NK-92 treated with Interleukin-12 subunit alpha and Interleukin-12 subunit beta, amount 100 ng/mL, for 24 hours (cell line): ENCODE results near the gene SIN3B.

Experiments used
- DNase-seq: peaks from one replicate; lab custom pipeline; 2025; lab: John Stamatoyannopoulos, UW

The SIN3B gene

DNA sequence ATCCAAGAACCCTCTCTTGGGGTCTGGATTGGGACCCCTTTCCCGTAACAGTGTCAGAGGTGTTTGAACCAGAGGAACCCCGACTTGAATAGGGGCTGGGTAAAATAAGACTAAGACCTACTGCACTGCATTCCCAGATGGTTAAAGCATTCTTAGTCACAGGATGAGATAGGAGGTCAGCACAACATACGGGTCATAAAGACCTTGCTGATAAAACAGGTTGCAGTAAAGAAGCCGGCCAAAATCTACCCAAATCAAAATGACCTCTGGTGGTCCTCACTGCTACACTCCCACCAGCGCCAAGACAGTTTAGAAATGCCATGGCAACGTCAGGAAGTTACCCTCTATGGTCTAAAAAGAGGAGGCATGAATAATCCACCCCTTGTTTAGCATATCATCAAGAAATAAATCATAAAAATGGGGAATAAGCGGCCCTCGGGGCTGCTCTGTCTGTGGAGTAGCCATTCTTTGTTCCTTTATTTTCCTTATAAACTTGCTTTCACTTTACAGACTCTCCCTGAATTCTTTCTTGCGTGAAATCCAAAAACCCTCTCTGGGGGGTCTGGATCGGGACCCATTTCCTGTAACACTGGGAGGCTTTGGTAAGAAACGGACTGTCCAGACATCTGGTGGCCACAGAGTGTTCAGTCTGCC lies 4.4 kb upstream of the SIN3B start:
- DNase-seq: no peak

DNA sequence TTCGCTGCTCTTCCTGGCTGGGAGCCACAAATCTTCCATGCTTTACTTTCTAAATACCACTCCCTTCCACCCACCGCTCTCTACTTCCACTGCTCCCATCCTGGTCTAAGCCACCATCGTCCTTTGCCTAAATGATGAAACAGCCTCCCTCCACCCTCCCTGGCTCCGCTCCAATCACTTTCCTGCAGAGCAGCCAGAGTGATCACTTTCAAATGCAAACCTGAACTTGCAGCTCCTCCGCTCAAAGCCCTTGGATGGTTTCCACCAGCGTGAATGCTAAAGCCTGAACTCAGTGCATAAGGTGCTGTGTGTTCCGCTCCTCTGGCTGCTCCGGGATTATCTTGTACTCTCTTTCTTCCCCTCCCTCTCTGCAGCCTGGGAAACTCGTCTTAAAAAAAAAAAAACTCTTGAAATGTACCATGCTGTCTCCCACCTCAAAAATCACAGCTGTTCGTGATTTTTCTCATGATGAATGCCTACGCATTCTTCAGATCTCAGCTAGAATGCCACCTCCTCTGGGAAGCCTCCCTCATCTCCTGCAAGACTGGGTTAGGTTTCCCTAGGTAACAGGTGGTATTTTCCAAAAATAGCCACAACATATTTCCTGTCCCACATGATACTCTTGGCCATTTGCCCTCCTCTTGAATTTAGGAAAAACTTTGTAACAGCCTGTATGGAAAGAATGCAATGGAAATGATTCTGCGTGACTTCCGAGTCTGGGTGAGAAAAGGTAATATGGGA lies 3.7 kb upstream of the SIN3B start:
- DNase-seq: no peak

DNA sequence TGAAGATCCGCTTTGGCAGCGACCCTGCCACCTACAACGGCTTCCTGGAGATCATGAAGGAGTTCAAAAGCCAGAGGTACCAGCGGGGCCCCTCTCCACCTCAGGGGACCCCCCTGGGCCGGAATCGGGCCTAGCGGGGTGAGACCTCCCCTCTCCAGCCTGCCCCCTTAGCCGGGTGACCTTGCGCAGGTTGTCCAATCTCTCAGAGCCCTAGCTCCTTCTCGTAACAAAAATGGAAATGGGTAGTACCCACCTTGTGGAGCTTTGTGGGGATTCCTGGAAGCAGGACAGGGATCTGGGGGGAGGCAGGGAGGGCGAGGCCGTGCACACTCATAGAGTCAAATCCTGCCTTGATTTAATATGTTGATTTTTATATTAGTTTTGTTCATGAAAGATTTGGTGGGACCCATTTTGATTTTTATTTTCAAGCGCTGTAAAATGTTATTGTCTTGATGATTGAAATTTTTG lies 658 bp downstream of the SIN3B start:
- no peak for DNase-seq

DNA sequence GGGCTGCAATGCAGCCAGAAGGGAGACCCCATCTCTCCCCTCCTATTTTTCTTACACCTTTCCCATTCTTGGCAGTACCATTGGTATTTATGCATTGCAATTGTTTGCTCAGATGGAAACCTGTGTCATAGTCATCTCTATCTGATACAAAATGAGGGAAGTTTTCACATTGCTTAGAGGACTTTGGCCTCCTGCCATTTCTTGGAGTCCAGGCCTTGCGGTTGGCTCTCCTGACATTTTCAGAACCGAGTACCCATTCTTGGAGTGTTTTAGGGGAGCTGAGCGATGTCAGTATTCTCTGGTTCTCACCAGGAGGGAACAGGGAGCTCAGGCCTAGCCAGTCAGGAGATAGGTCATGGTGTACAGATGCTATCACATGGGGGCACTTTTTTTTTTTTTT lies 1.5 kb downstream of the SIN3B start:
- DNase-seq: no peak

DNA sequence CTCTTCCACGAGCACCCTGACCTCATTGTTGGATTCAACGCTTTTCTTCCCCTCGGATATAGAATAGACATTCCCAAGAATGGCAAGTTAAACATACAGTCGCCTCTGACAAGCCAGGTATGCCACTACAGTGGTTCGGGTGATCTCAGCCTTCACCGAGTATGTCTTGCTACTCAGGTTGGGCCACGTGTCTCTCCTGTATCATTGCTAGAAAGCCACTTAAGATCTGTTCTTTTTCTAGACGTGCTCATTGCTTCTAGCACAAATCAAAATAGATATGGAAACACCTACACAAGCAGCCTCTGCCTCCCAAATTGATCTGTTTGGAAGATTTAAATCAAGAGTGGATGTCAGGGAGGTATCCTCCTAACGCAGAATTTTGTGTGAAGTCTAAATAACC lies 2.3 kb downstream of the SIN3B start:
- no peak for DNase-seq

DNA sequence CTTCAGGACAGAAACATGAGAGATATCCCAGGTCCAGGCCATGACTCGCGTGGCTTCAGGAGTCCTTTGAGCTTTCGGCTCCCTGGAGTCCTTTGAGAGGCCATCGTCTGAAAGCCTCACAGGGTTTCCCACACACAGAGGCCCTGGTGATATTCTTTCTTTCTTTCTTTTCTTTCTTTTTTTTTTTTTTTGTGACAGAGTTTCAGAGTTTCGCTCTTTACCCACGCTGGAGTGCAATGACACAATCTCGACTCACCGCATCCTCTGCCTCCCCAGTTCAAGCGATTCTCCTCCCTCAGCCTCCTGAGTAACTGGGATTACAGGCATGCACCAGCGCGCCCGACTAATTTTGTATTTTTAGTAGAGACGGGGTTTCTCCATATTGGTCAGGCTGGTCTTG lies 5.5 kb downstream of the SIN3B start:
- DNase-seq: no peak

DNA sequence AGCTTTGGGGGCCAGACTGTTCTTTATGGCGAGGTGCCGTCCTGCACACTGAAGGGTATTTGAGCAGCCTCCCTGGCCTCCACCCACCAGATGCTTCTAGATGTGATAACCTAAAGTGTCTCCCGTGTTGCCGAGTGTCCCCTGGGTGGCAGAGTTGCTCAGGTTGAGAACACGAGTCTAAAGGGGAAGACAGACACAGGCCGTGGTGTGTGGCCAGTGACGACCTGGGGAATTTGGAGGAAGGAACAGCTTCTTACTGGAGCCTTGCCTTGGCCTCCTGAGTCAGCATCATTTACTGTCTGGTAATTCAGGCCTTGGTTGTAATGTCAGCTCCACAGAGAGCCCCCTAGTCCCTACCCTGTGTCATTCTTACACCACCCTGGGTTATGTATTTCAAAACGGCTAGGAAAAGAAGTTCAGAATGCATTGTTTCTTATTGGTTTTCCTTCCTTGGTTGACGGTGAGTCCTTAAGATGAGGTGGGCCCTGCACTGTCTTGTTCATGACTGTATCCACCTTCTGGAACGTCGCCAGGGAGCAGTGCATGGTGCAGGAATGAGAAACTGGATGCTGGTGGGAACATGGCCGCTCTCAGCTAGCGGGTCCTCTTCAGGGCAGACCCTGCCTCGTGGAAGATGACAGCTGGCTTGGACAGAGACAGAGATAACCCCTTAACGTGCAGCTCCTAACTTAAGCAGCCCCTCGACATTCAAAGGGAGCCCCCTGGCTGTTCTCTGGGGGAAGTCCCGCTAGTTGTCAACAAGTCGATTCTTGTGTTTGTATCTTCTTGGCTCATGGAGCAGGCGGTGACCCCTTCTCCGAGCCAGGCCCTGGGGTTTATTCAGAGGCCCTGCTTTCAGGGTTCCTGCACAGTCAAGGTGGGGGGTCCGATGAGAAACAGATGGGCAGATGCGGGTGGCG lies 7.2 kb downstream of the SIN3B start:
- no peak for DNase-seq

DNA sequence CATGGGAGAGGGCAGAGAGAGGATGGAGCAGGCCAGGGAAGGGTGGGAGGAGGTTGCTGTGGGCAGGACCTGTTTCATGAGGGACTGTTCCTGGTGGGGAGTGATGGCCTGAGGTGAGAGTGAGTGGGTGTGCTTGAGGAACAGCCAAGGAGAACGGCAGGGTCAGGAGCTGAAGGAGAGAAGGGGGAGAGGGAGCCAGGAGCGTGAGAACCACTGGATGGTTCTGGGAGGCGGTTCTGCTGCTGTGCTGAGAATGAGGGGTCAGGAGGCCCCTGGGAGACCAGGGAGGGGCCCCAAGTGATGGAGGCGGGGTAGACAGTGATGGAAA lies 7.8 kb downstream of the SIN3B start:
- no peak for DNase-seq

DNA sequence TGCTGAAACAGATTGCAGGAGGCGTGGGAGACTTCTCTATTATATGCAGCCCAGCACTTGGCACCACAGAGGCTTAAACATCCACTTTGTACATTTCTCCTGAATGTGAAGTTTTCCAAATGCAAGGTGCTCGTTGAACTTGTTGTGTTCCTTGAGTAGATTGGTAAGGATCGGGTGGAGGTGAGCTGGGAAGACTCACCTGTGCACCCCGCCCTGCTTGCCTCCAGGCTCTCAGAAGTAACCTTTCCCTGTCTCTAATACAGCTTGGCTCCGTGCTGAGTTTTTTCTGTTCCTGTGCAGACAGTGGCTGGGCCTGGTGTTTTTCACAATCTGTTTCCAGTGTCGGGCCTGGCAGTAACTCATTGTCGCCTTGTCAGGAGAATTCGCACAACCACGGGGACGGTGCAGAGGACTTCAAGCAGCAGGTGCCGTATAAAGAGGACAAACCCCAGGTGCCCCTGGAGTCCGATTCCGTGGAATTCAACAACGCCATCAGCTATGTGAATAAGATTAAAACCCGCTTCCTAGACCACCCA lies 12.3 kb downstream of the SIN3B start:
- DNase-seq: no peak

DNA sequence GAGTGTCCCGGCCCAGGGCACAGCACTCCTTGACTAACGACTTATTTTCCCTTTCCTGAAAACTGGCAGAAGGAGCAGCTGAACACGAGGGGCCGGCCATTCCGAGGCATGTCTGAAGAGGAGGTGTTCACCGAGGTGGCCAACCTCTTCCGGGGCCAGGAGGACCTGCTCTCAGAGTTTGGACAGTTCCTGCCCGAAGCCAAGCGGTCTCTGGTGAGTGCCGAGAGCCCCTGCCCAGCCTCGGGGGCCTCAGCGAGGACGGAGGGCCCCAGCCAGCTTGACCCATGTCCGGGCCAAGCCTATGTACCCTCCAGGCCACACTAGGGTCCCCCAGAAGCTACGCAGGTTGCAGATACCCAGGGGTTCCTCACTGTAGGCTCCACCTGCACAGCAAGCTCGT lies 17.7 kb downstream of the SIN3B start:
- no peak for DNase-seq

DNA sequence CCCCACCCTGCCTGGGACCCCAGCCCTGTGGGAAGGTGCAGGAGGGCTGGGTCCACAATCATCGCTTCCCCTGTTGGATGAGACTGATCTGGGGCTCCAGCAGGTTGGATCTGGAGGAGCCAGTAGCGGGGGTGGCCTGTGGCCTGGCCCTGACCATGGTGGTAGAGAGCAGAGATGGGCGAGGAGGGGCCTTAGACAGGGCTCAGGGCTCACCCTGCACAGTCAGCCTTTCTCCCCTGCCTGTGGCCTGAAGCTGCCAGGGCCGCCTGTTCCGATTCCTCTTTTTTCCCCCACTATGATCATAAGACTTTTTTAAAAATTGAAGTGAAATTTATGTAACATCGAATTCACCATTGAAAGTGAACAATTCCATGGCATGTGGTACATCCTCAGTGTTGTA lies 18.2 kb downstream of the SIN3B start:
- no peak for DNase-seq

DNA sequence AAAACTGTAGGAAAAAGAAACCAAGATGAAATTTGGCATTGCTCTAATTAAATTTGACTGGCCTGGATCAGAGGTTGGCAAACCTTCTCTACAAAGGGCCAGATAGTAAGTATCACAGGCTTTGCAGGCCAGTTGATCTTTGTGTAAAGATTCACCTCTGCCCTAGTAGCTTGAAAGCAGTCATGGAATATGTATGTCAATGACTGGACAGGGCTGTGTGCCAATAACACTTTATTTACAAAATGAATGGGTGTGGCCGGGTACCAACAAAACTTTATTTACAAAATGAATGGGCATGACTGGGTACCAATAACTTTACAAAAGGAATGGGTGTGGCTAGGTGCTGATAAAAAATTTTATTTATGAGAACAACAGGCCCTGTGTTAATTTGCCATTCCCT lies 20.0 kb downstream of the SIN3B start:
- DNase-seq: no peak

DNA sequence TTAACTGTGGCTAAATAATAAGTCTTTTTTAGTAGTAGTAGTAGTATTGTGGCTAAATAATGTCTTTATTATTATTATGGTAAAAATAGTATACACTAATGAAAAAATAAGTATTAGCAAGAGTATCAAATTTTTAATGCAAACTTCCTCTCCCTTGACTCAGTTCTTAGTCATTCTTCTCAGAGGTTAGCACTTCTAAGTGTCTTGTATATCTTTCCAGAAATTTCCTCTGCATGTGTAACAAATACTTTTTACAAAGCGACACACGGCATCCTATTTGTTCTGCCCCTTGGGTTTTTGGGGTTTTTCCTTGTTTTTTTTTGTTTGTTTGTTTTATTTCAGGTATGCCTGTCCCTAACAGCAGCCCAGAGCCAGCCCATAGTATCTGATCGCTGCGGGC lies 20.9 kb downstream of the SIN3B start:
- DNase-seq: no peak

DNA sequence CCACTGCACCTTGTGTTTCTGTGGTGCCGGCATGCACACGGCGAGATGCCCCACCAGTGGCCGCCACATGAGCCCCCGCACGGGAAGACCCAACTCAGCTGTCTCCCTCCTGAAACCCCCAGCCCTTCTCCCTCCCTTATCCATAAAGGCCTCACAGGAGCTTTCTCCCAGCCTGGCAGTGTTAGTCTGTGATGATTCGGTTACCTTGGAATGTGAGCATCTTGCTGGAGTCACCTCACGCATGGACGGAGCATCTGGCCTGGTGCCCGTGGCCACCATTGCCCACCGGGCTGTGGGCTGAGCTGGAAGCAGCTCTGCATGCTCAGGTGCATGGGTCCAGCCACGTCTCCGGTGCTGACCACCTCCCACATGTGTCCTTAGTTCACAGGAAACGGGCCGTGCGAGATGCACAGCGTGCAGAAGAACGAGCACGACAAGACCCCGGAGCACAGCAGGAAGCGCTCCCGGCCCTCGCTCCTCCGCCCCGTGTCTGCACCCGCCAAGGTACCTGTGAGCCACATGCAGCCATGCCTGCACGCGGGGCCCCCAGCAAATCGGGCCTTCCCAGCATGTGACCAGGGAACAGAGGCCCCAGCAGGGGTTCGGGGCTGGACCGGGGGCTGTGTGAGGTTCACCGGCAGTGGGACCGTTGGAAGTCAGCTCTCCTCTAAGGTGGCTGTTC lies 22.0 kb downstream of the SIN3B start:
- no peak for DNase-seq

DNA sequence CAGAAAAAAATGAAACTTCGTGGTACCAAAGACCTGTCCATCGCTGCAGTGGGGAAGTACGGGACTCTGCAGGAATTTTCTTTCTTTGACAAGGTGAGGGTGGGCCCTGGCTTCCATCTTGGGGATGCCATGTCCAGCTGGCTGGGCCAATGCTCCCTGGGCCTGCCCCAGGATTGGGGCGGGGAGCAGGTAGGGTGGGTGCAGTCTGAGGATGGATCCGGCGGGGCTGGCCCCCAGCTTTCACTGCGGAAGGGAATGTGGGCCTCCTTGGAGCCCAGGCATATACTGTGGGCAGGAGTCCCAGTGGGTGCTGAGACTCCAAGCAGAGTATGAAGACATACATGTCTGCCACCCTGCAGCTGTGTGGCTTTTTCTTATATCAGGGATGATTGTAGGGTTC lies 23.9 kb downstream of the SIN3B start:
- no peak for DNase-seq

DNA sequence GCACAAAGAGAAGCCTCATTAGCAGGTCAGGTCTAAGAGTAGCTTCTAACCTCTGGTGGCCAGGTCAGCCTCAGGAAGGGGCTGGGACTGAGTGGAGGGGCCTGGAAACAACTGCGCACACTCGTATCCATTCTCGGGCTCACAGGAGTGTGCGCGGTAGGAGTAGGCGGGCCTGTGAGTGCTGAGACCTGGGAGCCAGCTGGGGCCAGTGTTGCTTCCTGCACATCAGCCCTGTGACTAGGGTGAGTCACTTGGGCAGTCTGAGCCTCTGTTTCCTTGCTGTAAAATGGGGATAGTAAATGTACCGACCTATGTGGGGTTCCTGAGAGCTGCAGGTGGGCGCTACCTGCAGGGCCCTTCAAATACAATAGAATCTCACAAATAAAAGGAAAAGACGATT lies 26.9 kb downstream of the SIN3B start:
- no peak for DNase-seq

DNA sequence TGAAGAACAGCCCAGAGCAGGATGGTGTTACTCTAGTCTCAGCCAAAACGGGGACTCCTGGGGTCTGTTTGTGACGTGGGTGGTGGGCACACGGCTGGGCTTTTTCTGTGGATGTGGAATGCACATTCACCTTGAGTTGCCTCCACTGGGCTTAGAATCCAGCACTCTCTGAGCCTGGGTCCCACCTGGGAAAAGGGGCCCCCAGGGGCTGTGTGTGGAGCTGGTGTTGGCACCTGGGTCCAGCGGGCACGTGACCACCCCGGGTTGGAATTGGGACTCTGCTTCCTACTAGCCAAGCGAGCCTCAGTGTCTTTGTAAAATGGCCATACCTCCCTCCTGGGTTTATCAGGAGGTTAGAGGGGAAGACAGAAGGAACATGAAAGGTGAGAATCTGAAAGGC lies 30.4 kb downstream of the SIN3B start:
- DNase-seq: no peak

DNA sequence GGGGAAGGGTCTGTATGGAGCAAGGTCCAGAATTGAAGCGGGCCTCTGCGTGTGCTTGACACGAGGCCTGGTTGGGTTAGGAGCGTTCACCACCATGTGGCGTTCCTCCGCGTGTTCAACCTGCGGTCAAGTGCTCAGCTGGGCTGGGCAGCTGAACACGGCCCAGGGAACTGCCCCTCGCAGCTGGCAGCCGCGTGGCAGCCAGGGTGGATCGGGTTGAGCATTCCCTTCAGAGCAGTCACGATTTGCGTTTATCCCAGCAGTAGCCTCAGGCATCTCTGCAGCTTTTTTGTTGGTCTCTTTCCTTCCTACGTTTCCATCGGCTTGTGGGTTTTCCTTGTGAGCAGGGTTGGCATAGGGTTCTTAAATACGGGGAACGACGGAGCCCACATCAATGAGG lies 30.9 kb downstream of the SIN3B start:
- DNase-seq: no peak

DNA sequence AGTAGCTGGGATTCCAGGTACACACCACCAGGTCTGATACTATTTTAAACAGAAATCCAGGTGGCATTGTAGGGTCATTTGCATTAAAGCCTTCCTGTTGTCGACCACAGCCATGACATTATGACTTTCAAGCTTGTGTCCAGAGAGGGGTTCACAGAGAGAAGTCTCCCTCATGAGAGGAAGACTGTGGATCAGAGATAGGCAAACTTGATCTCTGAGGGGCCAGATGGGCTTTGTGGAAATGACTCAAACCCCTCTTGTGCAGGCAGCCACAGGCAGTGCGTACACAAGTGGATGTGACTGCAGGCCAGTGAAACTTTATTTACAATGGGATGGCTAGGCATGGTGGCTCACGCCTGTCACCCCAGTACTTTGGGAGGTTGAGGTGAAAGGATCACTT lies 31.8 kb downstream of the SIN3B start:
- DNase-seq: no peak

DNA sequence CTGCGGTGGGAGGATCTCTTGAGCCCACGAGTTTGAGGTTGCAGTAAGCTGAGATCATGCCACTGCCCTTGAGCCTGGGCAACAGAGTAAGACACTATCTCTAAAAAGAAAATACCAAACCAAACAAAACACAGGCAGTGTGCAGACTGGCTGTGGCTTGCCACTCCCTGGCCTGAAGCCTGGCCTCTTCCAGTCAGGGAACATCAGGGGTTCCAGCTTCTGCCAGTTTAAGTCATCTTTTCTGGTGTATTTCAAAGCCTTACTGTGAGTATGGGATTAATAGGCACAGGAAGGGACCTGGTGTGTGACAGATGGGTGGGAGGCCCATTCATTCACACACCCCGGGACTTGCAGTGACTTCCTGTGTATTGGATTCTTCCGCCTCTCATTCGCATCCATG lies 32.6 kb downstream of the SIN3B start:
- no peak for DNase-seq

DNA sequence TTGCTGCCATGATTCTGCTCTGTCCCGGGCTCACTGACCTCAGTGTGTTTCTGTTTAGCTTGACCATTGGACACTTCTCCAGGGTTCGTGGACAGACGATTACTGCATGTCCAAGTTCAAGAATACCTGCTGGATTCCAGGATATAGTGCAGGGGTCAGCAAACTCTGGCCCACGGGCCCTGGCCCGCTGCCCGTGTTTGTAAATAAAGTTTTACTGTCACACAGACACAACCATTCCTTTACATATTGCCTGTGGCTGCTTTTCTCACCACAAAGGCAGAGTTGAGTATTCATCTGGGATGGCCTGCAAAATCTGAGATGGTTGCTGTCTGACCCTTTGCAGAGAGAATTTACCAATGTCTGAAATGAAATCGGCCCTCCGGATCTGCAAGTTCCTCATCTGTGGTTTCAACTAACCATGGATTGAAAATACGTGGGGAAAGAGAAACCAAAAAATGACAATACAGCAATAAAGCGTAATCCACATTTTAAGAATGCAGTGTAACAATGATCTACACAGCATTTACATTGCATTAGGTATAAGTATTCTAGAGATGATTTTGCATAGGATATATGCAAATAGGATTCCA lies 33.7 kb downstream of the SIN3B start:
- no peak for DNase-seq

DNA sequence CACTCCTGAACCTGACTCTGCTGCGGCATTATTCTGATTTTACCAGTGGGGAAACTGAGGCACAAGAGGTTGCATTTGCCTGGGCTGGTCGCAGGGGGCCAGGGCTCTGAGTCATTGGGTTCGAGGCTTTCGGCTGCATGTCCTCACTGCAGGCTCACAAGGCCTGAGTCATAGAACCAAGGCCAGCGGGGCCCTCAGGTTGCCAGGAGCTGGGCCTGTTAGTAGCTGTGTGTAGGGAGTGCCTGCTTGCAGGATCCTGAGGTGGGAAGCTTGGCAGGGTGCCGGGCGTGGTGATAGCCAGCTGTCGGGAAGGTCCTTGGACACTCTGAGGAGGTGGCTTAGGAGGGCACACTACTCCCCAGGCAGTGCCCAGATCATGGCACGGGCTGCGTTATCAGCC lies 38.0 kb downstream of the SIN3B start:
- DNase-seq: no peak
